GM19463 (cell line): ENCODE measurements around the gene ZNF423.

Experiments
- ATAC-seq: cut with Tn5 transposase; IDR thresholded peaks from one replicate; pipeline ENCODE4 v1.9.1; 2021; ENCODE audit warnings: mild to moderate bottlenecking, moderate library complexity; ENCODE audit not compliant: unreplicated experiment

The ZNF423 gene

DNA sequence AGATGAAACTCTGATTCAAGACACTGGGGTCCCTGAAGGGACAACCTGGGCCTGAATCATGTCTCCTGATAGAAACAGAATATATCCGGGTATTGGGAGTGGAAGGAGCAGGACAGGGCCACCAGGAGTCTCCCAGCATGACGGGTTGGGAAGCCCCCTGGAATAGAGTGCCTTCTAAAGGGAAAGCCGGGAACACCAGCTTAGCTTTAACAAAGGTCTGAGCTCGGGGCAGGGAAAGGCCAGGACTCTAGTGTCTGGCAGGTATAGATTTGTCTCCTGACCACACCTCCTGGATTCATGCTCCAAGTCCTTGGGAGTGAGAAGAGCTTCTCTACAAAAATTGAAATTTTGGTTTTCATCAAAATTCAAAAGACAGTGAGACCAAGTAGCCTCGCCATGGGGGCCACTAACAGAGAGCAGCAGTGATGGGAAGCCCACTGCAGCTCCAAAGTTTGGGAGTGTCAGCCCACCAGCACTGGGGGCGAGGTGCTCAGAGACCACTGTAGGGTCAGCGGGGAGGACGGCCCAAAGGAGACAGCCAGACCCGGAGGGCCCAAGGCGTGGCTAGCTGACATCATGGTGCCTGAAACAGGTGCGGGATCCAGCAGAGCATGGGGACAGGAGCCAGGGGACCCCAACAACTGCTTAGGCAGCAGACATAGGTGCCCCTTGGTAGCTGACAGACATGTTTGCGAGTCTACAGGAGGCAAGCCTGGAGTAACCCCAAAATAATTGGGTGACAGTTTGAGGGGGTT, 401.3 kb downstream of the ZNF423 start:
- no peak for ATAC-seq

DNA sequence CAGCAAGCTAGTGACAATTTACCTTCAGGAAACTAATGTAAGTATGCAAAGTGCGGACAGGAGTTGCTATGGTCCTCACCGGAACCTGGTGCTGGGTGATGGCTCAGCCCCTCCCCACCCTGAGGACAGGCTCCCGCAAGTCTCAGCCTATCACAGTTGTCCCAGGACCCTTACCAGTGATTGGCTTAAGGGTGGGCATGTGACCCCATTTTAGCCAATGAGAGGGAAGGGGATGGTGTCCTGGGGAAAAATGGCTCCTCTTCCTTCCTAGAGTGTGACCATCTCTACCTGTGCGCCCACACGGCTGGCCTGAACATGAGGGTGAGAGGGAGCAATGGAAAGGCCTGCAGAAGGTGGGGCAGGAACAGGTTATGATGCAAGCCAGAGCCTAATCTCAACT, 401.9 kb downstream of the ZNF423 start:
- ATAC-seq, result no peak

DNA sequence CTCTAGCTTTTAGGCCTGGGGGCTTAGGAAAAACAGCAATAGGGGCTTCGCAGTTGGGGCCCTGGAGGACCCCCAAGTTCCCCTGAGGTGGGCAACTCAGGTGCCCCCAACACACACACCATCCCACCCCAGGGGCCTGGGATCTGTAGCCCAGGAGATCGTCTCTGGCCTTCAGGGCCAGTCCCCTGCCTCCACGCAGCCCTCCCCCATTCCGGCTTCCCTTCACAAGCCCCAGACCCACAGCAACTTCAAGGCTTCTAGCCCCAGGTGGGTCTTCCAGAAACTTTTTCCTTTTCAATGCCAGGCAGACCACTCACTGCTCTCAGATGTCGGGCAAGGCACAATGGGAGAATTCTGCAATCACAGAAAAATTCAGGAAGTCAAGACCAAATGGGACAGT, 402.9 kb downstream of the ZNF423 start:
- no peak for ATAC-seq

DNA sequence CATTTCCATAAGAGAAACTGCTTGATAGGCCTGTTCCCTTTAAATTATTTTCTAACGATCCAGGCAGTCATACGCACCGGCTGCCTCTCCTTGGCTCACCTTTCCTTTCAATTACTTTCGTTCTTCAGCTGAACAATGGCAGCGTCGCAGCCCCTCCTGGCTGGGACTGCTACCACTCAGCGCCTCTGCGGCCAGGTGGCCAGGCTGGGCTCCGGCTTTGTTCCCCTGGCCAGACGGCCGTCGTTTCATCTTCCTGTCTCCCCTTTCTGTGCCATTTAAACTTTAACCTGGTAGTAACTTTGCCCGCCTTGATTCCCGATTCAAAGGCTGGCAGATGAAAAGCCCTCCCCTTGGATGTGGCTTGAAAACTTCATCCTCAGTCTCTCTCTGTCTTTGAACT, 403.3 kb downstream of the ZNF423 start:
- no peak for ATAC-seq

DNA sequence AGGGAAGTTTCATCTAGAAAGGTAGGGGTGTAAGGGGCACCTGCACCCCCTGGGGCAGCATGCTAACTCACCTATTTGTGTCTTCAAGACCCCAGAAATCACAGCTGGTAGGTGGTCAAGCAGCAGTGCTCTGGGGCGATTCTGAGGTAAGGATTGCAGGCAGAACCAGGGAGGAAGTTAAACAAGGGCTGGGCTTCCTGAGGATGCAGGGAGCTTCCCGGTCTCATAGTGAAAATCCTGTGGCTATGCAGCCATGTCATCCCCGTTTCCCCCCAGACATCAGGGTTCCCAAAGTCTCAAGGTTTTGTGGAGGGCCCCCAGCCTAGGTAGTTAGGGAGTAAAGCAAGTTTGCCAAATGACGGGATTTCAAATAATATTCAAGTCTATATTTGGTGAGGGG, 403.8 kb downstream of the ZNF423 start:
- ATAC-seq, result no peak

DNA sequence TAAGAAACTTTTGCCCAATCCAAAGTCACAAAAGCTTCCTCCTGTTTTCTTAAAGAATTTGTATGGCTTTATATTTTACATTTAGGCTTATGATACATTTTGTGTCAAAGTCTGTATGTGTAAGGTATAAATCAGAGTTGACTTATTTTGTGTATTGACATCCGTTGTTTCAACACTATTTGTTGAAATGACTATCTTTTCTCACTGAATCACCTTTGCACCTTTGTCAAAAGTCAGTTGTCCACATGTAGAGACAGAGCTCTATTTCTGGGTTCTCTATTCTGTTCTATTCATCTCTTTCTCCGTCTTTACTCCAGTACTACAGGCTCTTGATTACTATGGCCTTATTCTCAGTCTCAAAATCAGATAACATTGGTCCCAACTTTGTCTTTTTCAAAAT, 409.1 kb downstream of the ZNF423 start:
- ATAC-seq, result no peak

DNA sequence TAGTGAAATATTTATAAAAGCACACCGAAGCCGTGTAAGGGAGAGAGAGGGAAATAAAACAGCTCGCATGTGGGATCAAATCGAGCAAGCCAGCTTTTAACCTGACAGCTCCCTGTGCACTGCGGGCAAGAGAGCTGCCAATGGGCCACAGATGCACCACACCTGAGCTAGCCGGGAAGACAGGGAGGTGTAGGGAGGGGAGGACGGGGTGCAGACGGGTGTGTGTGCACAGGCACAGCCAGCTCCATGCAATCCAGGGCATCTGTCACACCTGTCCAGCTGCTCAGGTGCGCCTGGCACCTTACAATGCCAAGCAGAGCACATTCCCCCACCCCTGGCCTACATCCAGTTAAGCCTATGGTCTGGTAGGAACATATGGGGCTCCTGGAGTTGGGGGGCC, 412.3 kb downstream of the ZNF423 start:
- no peak for ATAC-seq

DNA sequence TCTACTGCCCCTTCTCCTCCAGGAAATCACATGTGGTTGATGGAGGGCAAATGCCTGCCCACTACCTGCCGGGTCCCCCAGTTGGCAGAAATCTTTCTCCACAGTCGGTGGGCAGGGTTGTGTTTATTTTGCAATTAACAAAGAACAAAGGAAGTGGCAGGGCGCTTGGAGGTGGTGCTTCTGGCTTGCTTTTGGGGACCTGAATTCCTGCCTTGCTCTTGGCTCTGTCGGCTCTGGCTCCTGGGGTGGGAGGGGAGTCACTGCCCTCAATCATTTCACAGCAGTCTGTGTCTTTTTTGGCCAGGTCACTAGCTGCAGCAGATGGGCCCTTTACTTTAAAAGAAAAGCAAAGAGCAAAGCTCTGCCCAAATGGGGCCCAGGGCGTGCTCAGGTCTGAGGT, 413.1 kb downstream of the ZNF423 start:
- ATAC-seq, result no peak

DNA sequence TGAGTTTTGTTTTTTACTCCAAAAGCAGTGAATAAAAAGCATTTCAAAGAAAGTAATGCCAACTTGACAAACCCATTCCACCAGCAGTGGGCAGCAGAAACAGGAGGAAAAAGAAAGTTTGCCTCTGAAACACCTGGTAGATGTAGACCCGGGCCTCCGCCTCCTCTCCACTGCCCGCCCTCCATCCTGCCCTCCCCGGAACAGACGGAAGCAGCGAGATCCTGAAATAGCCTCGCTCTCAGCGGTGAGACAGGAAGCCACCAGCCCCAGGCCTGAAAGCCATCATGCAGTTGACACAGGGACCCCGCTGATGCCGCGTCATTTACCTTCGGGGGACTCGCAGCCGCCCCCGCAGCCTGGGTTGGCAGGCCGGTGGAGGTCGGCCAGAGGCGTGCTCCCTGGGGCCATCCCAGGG, 414.5 kb downstream of the ZNF423 start:
- peak; percentile 97 for ATAC-seq

DNA sequence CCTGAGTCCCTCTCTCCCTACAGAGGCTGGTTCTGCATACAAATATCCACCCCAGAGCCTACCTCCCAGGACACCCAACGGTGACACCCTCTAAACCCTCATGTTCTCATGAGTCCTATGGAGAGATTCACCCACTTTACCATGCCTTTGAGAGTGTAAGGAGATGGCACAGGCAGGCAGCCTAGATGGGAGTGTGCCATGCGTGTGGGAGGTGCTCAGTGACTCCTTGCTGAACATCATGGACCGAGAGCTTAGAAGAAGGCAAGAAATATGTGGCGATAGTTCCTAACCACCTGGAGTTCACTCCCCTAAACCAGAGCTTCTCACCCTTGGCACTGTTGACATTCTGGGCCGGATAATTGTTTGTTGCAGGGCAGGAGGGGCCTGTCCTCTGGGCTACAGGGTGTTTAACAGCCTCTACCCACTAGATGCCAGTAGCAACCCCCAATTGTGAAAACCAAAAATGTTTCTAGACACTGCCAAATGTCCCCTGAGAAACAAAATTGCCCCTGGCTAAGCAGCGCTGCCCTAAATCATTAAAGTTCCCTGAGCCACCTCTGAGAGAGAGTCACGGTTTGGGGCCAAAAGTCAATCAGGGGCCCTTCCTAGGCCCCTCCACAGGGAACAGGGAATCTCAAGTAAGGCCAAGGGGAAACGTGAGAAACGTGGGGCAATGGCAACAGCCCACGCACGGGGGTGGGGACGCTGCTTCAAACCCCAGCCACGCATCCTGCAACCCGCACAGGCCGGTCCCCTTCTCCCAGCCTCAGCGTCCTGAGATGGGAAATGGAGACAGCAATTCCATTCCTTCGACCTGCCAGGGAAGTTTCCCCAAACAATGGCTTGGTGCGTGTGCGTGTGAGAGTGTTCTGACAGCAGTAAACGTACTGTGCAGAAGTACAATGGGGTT, 415.5 kb downstream of the ZNF423 start:
- no peak for ATAC-seq

DNA sequence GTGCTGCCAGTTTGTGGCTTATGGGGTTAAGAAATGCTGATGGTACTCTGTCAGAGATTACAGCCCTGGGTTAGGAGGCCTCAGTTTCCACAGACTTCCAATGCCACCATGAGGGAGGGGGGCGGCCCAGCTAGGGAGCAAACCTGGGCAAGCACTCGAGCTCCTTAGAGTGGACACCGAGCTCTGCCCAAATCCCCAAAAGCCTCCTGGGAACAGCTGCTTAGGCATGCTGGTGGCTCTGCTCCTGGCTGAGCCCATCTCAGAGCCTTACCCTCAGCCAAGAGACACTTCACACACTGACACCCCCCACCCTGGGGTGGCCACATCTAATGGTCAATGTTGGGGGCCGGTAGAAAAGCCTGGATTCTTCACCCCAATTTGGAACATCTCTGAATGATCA, 416.2 kb downstream of the ZNF423 start:
- no peak for ATAC-seq

DNA sequence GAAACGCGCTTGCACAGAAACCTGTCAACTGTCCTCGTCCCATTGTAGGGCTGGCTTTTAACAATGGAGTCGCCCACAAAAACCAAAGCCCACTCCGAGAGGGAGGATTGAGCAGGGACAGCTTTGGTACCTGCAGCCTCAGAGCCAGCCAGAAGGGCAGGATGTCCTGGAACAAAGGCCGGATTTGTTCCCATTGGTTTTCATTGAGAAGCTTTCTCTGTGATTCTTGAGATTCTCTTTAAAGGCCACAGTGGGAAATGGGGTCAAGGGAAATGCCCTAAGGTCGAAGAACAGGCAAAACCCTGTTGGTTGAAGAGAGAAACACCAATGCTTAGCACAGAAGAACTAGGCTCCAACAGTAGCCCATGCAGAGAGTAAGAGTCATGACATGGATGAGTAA, 416.9 kb downstream of the ZNF423 start:
- ATAC-seq, result no peak
